Measurements from ENCODE around the gene TREM1.

DNA sequence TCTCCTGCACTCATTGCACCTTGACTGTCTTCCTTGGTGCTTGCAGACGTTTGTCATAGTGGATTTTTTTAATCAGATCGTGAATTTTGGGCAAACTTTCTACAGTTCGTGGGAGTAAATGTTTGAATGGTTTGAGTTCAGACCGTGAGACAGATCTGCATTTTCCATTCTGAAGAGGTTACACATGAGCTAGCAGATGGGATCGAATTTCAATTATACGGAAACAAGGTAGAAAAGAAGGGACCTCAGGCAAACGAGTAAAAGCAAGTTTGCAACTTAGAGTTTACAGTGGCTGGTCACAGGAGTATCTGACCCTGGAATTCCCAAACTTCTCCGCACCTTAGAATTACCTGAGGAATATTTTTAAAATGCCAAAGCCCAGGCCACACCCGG, 31.8 kb upstream of the TREM1 start:
- TF ChIP-seq, protein P1, sequence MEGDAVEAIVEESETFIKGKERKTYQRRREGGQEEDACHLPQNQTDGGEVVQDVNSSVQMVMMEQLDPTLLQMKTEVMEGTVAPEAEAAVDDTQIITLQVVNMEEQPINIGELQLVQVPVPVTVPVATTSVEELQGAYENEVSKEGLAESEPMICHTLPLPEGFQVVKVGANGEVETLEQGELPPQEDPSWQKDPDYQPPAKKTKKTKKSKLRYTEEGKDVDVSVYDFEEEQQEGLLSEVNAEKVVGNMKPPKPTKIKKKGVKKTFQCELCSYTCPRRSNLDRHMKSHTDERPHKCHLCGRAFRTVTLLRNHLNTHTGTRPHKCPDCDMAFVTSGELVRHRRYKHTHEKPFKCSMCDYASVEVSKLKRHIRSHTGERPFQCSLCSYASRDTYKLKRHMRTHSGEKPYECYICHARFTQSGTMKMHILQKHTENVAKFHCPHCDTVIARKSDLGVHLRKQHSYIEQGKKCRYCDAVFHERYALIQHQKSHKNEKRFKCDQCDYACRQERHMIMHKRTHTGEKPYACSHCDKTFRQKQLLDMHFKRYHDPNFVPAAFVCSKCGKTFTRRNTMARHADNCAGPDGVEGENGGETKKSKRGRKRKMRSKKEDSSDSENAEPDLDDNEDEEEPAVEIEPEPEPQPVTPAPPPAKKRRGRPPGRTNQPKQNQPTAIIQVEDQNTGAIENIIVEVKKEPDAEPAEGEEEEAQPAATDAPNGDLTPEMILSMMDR (IDR thresholded peaks at IDR 0.05), result no peak
- no peak for TF ChIP-seq POLR2A (IDR thresholded peaks at IDR 0.05)
